Activated T-cell treated with anti-CD3 and anti-CD28 coated beads, Interleukin-2, amount 50 U/mL, for 72 hours (primary cell): ENCODE data around the gene INKA1. TPM values are rescaled to one million over a fixed set of nuclear protein-coding genes. Genes with fewer than 3 reads are reported as not detected.
A peak's percentile ranks its signal among the peaks of the same experiment; 100 is the strongest.
"Not testable (repeated sequence)": the region's sequence is repeated elsewhere in the genome, so short reads cannot be mapped to it uniquely, and the experiment has no call there.

Experiments
- ATAC-seq, 2 donors: fragments of 150-1000 bp; cut with Tn5 transposase; replicated peaks in 1 of 2; 2 replicates each; pipeline ENCODE4 v1.10.0; 2021; ENCODE audit warnings: moderate library complexity in 2 of 2, mild to moderate bottlenecking in 1 of 2
- DNase-seq, 2 donors: peaks; one replicate each; pipeline ENCODE4 v3.0.0; 2021 to 2022; ENCODE audit warnings: mixed read lengths in 1 of 2
- H3K27ac Mint-ChIP-seq: one replicate; pipeline ENCODE4 v1.8.0; 2022; ENCODE audit warnings: mild to moderate bottlenecking, moderate library complexity, mixed read lengths
- H3K27me3 Mint-ChIP-seq: one replicate; pipeline ENCODE4 v1.8.0; 2022; ENCODE audit warnings: low read depth, mixed read lengths
- H3K36me3 Mint-ChIP-seq, 2 donors: one replicate each; pipeline ENCODE4 v1.8.0; 2022; ENCODE audit warnings: mixed read lengths in 2 of 2, mild to moderate bottlenecking in 1 of 2; ENCODE audit not compliant: insufficient read depth in 2 of 2
- H3K4me1 Mint-ChIP-seq: one replicate; pipeline ENCODE4 v1.8.0; 2022; ENCODE audit warnings: low read depth, mixed read lengths
- H3K4me3 Mint-ChIP-seq, 2 donors: one replicate each; pipeline ENCODE4 v1.8.0; 2022; ENCODE audit warnings: mild to moderate bottlenecking in 2 of 2, mixed read lengths in 2 of 2, moderate library complexity in 2 of 2
- H3K9me3 Mint-ChIP-seq, 2 donors: one replicate each; pipeline ENCODE4 v1.8.0; 2022; ENCODE audit warnings: mixed read lengths in 2 of 2
- total RNA-seq, 2 donors: library from RNA; stranded (reverse); gene quantifications; one replicate each; pipeline ENCODE4 v1.2.3, GENCODE V29; 2022

Gene INKA1
- total RNA-seq, 2 donors from 2014 or later, result 1.2 to 1.5 TPM

DNA sequence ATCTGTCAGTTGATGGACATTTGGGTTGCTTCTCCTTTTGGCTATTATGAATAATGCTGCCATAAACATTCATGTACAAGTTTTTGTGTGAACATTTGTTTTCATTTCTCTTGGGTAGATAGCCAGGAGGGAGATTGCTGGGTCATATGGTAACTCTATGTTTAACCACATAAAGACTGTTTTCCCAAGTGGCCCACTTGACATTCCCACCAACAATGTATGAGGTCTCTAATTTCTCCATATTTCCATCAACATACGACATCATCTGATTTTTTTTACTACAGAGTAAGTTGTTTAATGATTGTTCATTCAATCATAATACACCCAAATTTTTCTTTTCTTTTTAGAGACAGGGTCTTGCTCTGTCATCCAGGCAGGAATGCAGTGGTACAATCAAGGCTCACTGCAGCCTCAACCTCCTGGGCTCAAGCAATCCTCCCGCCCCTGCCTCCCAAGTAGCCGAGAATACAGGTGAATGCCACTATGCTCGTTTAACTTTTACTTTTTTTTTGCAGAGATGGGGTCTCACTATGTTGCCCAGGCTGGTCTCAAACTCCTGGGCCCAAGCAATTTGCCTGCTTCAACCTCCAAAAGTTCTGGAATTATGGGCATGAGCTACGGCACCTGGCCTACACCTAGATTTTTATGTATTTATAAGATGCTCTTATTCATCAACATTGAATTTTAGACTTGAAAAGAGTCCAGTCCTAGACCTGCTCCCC is 23.5 kb upstream of the INKA1 start:
- Mint-ChIP-seq H3K4me1 (peaks cover 36% of the 10 kb centered on the region), H3K27ac (peak overlapping the region; percentile 81)

DNA sequence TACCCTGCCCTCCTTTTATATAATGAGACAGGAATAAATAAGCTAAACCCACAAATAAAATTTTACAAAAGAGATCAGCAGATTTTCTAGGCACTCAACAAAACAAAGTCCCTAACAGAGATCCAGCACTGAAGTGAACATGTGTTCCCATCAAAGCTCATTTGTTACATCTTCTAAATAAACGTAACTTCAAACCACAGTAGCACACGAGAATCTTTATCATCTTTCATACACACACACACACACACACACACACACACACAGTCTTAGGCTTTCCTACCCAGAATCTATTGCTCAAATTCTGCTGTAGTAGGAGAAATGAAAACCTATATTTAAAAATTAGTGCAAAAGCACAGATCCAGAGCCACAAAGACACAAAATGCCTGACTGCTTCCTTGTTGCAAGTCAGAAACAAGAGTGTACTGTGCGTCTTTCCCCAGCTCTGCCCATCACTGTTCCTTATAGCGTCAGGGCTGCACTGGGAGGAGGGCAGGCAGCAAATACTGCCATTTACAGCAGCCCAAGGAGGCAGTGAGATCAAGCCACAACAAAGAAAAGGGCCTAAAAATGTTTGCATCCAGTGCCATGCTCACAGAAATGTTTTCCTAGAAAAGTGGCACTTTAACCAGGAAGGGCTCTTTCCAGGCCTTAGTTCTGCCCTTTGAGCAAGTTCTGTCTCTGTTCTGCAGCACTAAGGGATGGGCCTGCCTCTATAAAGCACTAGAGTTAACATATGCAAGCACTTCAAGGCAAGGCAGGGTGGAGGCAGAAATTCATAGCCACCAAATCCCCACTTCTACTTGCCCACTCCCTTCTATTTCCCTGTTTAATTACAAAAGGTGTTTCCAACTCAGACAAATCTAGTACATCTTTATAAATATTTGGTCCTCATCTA is 22.7 kb upstream of the INKA1 start:
- Mint-ChIP-seq H3K9me3 (no peaks in the 10 kb centered on the region), H3K27me3 (no peaks in the 10 kb centered on the region), H3K27ac (peak overlapping the region; percentile 81), H3K4me1 (peaks cover 44% of the 10 kb centered on the region), H3K4me3 (peak overlapping the region in 1 of 2 donors; percentile 40), H3K36me3 (peaks cover 0 to 8% of the 10 kb centered on the region in 2 donors)
- DNase-seq, result no peak
- no peak for ATAC-seq

More for the DNA sequence above, 23.5 kb upstream of the INKA1 start:
- DNase-seq (no peak), ATAC-seq (no peak)
- H3K36me3 Mint-ChIP-seq, result peaks cover 0 to 8% of the 10 kb centered on the region in 2 donors
- peak overlapping the region in 1 of 2 donors; percentile 40 for H3K4me3 Mint-ChIP-seq
- H3K9me3 Mint-ChIP-seq, result no peaks in the 10 kb centered on the region
- H3K27me3 Mint-ChIP-seq, result no peaks in the 10 kb centered on the region

DNA sequence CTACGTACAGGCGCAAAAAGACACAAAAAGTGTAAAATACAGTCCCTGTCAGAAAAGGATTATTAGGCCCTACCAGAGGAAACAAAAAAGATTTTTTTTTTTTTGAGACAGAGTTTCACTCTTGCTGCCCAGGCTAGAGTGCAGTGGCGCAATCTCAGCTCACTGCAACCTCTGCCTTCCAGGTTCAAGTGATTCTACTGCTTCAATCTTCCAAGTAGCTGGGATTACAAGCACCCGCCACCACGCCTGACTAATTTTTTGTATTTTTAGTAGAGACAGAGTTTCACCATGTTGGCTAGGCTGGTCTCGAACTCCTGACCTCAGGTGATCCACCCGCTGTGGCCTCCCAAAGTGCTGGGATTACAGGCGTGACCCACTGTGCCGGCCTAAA is 22.1 kb upstream of the INKA1 start:
- not testable (repeated sequence) for H3K9me3 Mint-ChIP-seq, ATAC-seq
- H3K36me3 Mint-ChIP-seq, result peaks cover 3 to 11% of the 10 kb centered on the region in 2 donors

DNA sequence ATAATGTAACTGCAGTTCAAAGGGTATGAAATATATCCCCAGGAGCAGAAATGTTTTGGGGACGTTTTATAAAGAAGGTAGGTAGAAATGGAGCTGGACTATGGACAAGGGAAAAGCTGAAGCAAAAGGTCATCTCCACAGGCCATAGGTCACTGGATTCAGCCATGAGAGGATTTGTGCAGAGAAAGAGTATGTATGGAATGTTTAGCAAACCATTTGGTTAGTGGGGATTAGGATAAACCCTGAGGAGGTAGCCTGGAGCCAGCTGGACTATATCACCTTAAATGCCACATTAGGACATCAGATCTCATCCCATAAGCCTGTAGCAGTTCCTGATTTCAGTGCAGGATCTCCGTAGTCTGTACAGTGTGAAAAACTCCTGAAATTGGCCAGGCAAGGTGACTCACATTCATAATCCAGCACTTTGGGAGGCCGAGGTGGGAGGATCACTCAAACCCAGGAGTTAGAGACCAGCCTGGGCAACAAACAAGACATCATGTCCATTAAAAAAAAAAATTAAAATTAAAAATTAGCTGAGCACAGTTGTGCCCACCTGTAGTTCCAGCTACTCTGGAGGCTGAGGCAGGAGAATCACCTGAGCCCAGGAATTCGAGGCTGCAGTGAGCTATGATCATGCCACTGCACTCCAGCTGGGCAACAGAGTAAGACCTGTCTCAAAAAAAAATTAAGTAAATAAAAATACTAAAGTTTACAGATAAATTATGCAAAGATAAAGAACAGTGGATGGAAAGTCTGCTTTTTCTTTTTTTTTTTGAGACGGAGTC is 21.5 kb upstream of the INKA1 start:
- ATAC-seq (no peak), DNase-seq (no peak)
- Mint-ChIP-seq H3K27me3 (no peaks in the 10 kb centered on the region), H3K27ac (no peak overlapping the region), H3K4me3 (no peak overlapping the region), H3K36me3 (peaks cover 3 to 11% of the 10 kb centered on the region in 2 donors), H3K9me3 (no peaks in the 10 kb centered on the region), H3K4me1 (peaks cover 50% of the 10 kb centered on the region)

More for the DNA sequence above, 22.1 kb upstream of the INKA1 start:
- H3K27ac Mint-ChIP-seq, H3K4me3 Mint-ChIP-seq, H3K27me3 Mint-ChIP-seq, DNase-seq: not testable (repeated sequence)
- H3K4me1 Mint-ChIP-seq, result peaks cover 48% of the 10 kb centered on the region

DNA sequence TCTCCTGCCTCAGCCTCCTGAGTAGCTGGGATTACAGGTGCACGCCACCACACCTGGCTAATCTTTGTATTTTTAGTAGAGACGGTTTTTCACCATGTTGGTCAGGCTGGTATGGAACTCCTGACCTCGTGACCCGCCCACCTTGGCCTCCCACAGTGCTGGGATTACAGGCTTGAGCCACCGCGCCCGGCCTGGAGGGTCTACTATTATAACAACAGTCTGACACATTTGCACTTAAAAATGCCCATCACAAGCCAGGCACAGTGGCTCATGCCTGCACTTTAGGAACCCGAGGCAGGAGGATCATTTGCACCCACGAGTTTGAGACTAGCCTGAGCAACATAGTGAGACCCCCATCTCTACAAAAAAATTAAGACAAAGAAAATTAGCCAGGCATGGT is 20.8 kb upstream of the INKA1 start:
- not testable (repeated sequence) for H3K36me3 Mint-ChIP-seq, H3K9me3 Mint-ChIP-seq, DNase-seq, H3K4me3 Mint-ChIP-seq, H3K27me3 Mint-ChIP-seq, ATAC-seq, H3K27ac Mint-ChIP-seq
- H3K4me1 Mint-ChIP-seq, result peaks cover 57% of the 10 kb centered on the region

DNA sequence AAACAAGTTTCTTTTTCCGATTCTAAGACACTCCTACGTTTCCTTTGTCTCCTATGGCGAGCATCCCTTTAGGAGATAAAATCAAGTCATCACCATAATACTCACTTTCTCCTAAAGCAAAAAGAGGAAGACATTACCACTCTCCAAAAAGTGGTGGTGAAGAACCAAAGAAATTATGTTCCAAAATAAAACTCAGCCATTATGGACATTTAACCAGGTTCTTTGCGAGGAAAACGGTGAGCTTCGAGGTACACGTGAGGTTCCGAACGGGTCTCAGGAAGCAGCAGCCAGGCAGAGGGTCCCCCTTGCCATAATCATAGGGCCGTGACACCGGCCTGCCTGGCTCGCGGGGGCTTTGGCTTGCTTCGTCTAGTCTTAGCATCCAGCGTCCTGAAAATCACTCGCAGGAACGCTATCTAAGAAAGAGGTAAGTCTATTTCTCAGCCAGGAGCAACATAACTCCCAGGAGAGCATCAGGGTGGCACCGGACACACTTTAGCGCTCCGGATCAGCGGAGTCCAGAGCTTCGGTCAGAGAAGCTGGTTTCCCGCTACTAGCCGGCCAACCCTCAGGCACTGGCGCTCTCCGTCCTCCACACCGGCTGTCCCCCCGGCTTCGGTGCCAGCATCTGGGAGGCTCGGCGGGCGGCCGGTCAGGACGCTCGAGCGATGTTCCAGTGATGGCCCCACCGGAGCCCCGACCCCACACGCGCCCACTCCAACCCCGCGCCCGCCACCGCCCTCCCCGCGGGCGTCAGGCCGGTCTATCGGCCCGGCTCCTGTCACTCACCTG is 17.3 kb upstream of the INKA1 start:
- peak; percentile 46 to 49 for ATAC-seq
- Mint-ChIP-seq H3K4me3 (peak overlapping the region; percentile 91 to 99), H3K9me3 (no peaks in the 10 kb centered on the region), H3K27me3 (no peaks in the 10 kb centered on the region), H3K36me3 (peaks cover 3 to 8% of the 10 kb centered on the region in 2 donors), H3K4me1 (peaks cover 54% of the 10 kb centered on the region), H3K27ac (peak overlapping the region; percentile 95)
- no peak for DNase-seq

DNA sequence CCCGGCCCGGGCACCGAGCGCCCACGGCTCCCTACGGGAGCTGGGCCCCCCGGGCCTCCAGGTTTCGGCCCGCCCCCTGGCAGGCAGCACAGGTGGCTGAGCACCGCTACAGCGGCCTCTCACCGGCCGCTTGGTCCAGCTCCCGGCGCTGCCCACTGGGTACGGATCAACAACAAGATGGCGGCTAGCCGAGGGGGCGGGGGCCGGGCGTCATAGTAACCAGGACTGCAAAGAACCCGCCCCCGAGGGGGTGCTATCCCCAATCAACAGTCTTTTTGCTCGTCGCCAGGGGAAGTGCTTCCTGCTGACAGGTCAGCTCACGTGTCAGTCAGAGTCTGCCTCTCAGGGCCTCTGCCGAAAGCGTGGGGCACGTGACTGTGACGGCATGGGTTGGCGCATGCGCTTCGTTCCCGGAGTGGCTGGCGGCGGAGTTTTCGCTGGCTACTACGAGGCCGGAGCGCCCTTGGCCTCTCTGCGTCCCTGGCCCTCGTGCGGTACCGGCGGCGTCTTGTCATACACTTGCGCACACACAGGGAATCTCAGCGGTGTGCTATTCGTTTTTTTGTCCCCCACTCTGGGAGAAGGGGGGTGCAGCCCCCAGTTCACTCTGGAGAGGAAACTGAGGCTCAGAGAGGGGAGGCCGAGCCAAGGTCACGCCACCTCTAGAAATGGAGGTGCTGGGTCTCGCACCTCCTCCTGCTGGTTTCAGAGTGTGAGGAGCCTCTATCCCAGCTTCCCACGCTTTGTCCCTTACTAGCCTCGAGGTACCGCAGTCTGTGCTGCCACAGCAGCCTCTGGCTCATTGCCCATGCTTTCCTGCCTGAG is 16.5 kb upstream of the INKA1 start, which contains the start of gene IP6K1:
Gene IP6K1 (minus strand): TSS at position 186 of the 825 bp plus-strand sequence. CDS start 38,502 bp downstream, outside the sequence.
- peaks cover 47% of the 10 kb centered on the region for H3K4me1 Mint-ChIP-seq
- DNase-seq (peak; percentile 99 to 100), ATAC-seq (peak; percentile 99 to 100)
- H3K27me3 Mint-ChIP-seq, result no peaks in the 10 kb centered on the region
- H3K9me3 Mint-ChIP-seq, result no peaks in the 10 kb centered on the region
- H3K4me3 Mint-ChIP-seq, result peak within 1 kb of the TSS; percentile 91 to 99
- peaks cover 3 to 8% of the 10 kb centered on the region in 2 donors for H3K36me3 Mint-ChIP-seq
- peak within 1 kb of the TSS; percentile 95 for H3K27ac Mint-ChIP-seq

DNA sequence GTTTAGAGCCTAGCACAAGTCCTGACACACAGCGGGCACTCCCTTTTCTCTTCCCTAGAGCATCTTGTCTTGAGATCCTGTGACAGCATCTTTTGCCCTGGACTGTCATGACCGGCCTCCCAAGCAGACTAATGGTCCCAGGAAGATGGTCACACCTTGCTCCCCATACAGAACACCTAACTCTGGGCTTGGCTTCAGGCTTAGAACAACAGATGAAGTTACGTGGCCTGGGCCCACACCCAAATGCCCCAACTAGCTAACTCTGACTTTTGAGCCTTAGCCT is 15.9 kb upstream of the INKA1 start:
- Mint-ChIP-seq H3K27me3 (no peaks in the 10 kb centered on the region), H3K4me3 (peak overlapping the region; percentile 91 to 92), H3K36me3 (peaks cover 3 to 8% of the 10 kb centered on the region in 2 donors), H3K9me3 (no peaks in the 10 kb centered on the region), H3K27ac (peak overlapping the region; percentile 94), H3K4me1 (peaks cover 47% of the 10 kb centered on the region)
- DNase-seq (no peak), ATAC-seq (no peak)

DNA sequence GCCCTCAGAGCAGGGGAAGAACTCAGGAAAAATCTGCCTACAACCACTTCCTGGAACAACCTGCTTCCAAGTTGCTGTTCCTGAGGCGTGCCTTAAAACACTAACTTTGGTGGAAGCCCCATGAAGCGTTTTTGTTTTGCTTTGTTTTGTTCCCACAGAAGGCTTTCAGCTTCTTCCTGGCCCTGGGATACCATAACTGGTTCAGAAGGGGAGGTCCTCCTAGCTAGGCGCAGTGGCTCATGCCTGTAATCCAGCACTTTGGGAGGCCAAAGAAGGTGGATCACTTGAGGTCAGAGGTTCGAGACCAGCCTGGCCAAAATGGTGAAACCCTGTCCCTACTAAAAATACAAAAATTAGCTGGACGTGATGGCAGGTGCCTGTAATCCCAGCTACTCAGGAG is 15.5 kb upstream of the INKA1 start:
- Mint-ChIP-seq H3K36me3 (peaks cover 3 to 5% of the 10 kb centered on the region in 2 donors), H3K9me3 (no peaks in the 10 kb centered on the region), H3K4me1 (peaks cover 47% of the 10 kb centered on the region), H3K27me3 (no peaks in the 10 kb centered on the region), H3K27ac (no peak overlapping the region), H3K4me3 (peak overlapping the region; percentile 91 to 92)
- DNase-seq (no peak), ATAC-seq (no peak)

DNA sequence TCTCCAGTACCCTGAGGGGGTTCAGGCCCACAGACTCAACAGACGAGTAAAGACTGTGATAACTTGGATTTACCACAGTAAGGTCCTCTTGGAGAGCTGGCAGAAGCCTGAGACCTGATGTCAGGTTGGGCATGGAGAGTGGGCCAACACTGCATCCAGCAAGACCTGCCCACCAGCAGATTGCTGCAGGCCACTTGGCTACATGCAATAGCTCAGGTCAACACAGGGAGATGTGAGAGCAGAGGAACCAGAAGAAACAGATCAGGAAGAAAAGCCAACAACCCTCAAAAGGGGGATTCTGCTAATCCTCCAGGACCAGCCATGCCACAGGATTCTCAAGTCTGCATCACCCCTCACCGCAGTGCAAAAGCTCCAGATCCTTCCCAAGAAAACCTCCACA is 15.0 kb upstream of the INKA1 start:
- H3K27ac Mint-ChIP-seq, result no peak overlapping the region
- ATAC-seq (no peak), DNase-seq (no peak)
- H3K27me3 Mint-ChIP-seq, result no peaks in the 10 kb centered on the region
- no peak overlapping the region for H3K4me3 Mint-ChIP-seq
- peaks cover 3 to 5% of the 10 kb centered on the region in 2 donors for H3K36me3 Mint-ChIP-seq
- H3K9me3 Mint-ChIP-seq, result no peaks in the 10 kb centered on the region
- peaks cover 47% of the 10 kb centered on the region for H3K4me1 Mint-ChIP-seq

DNA sequence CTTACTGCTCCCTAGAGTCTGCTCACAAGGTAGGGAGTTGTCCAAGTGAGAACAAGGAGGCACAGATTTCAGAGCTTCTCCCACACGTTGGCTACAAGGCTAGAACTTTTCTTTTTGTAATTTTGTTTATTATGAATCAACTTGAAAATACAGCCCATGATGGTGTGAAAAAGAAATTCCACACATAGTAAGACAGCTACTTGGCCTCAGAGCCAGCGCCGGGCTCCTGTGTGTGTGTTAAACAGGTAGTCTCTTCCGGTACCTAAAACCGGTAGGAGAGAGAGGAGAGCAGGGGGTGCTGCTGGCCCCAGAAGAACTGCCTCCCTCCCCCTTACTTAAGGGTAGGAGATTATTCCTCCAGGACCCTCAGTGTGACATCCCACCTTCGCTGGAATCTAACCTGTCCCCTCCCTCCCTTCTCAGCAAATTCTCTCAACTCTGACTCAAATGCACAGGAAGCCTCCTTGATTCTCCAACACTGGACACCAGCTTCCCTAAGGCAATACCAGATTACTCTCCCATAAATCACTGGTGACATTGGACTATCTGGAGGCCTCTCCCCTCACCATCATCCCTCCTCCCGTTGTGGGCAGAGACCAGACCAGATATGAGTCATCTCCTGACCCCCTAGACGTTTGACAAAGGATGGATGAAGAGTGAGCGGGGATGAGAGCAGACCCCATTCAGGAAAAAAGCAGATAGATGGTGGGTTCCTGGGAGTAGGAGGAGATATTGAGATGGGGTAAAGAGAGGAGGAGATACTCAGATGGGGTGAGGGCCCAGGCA is 12.2 kb upstream of the INKA1 start:
- Mint-ChIP-seq H3K27ac (no peak overlapping the region), H3K4me1 (peaks cover 25% of the 10 kb centered on the region), H3K27me3 (no peaks in the 10 kb centered on the region), H3K4me3 (no peak overlapping the region), H3K36me3 (no peaks in the 10 kb centered on the region), H3K9me3 (no peaks in the 10 kb centered on the region)
- DNase-seq (no peak), ATAC-seq (no peak)
